HG02610 (cell line): ENCODE results near the gene TMEM255B.
"Not testable (repeated sequence)": the region's sequence is repeated elsewhere in the genome, so short reads cannot be mapped to it uniquely, and the experiment has no call there.

ENCODE experiments used
- ATAC-seq: cut with Tn5 transposase; IDR thresholded peaks from one replicate; pipeline ENCODE4 v1.9.1; 2021; ENCODE audit warnings: mild to moderate bottlenecking, moderate library complexity; ENCODE audit not compliant: unreplicated experiment

The TMEM255B gene

DNA sequence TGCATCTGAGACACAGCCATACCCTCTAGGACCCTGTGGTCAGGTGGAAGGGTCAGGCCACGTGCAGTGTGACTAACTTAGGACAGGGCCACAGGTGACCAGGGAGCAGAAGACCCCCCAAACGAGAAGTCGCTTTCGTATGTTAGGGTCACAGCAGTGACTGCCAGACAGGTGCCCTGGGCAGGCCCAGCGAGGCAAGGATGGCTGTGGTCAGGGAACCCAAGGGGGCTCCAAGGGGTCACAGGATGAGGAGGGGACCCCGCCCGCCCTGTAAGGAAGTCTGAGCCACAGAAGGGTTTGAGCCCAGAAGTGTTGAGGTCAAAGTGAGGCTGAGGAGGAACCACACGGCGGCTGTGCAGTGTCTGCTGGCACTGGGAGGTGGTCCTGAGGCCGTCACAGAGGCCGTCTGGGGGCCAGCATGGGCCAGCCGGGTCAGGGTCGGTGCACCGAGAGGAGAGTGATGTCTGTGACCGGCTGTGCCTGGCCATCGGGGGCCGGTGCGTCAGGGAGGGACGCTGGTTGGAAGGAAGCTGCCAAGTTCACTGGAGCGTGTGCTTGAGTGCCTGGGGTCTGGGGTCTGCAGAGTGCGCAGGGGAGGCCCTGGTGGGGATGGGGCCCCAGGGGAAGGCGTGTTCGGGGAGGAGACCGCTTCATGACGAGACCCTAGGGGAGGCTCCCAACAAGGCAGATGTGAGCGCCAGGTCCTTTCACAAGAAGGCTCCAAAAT is 24.8 kb upstream of the TMEM255B start:
- ATAC-seq: no peak

DNA sequence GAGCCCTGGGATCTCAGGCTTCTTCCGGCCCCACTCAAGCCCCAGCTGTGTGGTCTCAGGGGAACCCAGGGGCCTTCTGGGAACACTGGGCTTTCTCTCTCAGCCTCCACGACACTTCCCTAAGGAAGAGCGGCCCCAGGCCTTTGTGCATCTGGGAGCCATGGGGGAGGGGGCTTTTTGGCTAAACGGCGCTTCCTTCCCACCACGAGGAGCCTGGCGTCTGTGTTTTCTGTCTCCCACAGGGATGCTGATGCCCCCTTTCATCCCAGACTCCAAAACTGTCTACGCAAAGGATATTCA is 24.2 kb upstream of the TMEM255B start:
- no peak for ATAC-seq

DNA sequence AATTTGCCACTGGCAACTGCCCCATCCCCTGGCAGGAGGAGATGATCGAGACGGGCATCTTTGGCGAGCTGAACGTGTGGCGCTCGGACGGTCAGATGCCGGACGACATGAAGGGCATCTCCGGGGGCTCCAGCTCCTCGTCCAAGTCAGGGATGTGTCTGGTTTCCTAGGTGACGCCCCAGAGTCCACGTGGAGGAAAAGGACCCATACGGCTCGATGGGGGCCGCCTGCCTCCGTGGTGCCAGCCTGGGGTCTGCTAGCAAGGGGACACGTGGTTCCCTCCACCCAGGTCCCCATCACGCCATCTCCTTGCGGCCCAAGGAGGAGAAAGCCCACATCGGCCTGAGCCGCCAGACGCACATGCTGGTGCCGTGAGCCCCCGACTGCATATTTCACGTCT is 23.8 kb upstream of the TMEM255B start:
- ATAC-seq: no peak

DNA sequence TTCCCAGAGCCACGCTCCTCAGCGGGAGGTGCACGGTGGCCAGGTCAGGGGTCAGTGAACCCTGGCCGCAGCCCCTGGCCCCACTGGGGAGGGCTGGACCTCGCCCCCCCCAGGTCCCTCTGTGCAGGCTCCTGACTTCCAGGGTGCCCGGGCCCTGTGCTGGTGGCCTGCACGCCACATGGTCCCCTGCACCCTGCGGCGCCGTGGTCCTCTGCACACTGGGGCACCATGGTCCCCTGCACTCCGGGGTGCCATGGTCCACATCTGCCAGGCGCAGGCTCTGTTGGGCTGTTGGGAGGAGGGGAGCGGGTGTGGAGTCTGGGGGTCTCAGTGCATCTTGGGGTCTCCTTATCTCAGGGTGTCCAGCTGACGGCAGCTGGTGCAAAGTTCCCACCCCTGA is 23.3 kb upstream of the TMEM255B start:
- ATAC-seq: no peak

DNA sequence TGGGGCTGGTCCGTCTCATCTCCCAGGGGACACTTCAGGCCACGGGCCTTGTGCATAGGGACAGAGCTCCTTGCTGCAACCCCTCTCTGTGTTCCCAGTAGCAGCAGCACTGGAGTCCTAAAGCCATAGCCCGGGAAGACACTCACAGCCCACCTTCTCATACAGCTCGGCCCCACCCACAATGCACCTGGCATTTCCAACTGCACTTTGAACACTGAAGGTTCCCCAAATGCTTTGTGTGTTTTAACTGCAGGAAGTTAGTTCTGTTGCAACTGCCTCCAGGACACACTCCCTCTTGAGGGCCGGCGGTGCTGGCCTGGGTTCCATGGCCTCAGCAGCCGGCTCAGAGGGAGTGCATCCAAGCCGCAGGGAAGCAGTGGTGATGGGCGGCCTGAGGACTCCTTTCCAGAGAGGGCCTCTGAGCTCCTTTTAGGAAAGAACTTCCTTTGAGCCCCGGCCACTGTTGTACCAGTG is 22.7 kb upstream of the TMEM255B start:
- no peak for ATAC-seq

DNA sequence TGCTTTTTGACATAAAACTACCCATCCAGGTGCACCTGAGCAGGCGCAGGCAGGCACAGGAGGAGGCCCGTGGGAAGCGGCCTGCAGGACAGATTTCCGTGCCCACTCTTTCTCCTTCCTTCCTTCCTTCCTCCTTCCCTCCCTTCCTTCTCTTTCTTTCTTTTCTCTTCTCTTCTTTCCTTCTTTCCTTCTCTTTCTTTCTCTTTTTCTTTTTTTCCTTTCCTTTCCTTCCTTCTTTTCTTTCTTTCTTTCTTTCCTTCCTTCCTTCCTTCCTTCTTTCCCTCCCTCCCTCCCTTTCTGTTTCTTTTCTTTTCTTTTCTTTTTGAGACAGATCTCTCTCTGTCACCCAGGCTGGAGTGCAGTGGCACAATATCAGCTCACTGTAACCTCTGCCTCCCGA is 21.2 kb upstream of the TMEM255B start:
- ATAC-seq: no peak

DNA sequence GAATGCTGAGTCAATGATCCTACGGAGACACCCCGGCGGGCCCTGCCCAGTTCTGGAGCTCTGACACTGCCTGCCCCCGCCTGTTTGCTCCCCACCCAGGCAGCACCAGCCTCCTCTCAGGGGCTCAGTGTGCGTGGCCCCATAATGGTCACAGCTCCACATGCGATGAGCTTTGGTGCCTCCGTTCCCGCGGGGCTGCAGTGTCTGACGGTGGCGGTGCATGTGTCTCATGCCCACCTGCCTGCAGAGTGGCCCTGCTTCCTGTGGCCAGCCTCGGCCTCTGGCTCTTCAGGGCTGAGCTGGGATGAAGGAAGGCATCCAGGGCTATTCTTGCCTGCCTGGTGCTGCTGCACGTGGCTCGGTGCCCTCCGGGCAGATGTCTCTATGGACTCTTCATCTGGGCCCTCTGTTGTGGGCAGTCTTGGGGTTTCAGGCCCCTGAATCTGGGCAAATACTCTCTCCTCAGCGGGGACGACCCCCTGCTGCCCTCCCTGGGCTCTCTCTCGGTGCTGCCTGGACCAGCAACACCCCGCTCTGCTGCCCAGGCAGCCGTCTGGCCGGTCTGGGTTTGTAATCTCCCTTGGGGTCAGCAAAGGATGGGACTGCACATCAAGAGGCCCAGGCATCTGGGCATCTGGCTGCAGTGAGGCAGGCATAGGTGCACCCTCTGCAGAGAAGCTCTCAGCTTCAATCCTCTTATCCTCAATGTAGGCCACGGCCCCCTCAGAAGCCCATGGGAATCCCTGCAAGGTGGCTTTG is 19.3 kb upstream of the TMEM255B start:
- ATAC-seq: no peak

DNA sequence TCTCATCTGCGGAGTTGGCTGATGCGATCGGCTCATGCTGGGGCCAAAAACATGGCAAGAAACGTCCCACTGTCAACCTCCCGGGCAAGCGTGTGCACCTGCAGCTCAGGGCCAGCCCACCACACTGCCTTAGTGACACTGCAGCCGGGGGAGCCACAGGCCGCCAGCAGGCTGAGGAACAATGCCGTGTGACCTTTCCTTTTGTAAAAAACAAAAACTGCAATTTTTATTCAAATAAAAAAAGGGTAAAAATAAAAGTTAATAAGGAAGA is 18.8 kb upstream of the TMEM255B start:
- ATAC-seq: no peak

DNA sequence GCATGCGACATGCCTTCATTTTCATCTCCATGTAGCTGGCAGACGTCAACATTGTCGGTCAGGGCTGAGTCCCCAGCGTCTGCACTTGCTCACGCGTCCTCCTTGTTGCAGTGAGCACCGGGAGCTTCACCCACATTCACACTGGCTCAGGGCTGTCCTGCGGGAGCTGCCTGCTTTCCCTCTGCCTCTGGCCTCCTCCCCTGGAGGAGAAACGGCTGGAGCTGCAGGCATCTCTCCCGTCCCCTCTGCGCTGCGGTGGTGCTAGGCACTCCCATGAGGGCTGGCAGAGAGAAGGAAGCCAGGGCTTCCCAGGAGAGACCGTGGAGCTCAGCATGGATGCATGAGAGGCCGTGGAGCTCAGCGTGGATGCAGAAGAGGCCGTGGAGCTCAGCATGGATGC is 18.4 kb upstream of the TMEM255B start:
- no peak for ATAC-seq

DNA sequence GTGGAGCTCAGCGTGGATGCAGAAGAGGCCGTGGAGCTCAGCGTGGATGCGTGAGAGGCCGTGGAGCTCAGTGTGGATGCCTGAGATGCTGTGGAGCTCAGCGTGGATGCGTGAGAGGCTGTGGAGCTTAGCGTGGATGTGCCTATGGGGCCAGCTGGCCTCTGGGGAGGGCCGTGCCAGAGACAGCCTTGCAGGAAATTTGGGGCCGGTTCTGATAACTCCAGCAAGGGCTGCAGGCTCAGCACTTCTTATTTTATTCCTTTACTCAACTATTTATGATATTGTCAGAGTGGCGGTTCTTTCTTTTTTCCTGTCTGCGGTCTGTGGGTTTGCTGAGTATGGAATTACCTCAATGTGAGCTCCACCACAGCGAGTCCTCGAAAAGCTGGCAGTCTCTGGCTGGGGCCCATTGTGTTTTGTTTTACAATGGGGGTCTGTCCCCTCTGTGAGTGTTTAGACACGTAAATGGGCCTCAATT is 17.8 kb upstream of the TMEM255B start:
- no peak for ATAC-seq

DNA sequence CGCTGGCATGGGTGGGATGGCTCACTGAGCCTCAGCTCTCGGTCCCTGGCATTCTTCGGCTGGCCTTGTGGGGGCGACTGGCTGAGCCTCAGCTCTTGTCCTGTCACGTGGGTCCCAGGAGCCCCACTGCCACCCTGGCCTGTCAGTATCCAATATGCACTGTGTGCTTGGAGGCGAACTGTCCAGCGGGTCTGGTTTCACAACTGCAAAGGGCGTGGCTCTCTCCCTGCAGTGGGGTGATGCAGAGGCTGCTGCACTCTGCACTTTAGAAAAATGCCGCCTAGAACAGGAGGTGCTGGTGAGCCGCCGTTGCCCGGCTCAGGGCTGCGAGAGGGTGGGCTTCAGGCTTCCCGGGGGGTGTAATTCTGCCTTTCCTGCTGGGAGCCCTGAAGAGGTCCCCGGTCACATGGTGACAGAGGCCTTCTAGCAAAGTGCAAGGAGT is 17.0 kb upstream of the TMEM255B start:
- no peak for ATAC-seq

DNA sequence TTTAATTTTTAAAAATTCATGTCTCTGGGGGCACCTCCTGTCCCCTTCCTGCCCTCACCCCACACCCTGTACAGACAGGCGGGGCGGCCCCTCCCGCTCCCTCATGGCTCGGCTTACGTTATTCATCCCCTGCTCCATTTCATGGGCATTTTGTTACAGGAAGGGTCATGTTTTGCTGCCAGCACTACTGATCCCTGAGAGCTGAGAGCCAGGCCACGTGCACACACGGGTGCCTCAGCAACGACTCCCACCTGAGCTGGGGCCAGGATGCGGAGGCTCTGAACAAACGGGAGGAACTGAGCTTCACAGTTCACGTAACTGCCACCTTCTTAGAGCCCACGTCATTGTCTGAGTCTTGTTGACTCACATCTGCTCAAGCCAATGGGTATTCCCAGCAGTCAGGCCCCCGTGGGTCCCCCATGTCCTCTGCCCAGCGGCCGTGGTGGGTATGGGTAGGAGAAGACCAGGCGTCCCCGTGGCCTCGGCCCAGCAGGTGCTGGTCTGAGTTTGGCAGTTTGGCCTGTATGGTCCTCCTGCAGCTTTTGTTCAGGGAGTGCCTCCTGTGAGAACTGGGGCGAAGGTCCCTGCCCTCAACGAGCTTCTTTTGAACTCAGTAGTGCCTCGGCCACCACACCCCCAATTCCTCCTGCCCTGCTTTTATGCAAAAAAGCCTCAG is 16.4 kb upstream of the TMEM255B start:
- ATAC-seq: no peak

DNA sequence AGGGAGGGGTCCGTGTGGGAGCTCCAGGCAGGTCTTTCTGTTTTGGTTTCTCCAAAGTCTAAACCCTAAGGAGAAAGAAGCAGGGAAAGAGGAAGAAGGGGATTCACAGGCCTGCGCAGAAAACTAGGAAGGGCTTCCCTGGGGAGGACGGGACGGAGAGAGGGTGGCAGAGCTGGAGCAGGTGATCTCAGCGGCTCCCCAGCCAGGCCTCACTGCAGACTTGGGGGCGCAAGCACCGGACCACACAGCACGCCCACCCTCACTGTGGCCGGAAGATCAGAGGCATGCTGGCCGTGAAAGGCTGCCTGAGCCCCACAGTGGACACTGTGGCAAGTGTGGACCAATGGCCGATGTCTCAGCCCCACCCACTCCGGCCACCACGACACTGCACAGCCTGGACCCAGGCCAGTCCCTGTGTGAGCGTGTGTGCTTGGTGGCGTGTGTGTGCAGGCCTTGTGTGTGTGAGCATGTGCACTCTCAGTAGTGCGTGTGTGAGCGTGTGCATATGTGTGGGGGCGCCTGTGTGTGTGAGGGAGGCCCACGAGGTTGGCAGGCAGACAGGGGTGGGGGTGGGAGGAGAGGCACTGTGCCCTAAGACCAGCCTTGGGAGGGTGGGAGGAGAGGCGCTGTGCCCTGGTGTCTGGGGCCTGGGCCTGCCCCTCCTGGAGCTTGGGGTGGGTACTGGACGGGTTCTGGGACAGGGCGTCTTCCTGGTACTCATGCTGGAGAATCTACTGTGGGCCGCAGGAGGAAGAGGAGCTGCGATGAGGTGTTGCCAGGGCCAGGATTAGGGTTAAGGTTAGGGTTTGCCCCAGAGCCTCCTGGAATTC is 15.4 kb upstream of the TMEM255B start:
- no peak for ATAC-seq

DNA sequence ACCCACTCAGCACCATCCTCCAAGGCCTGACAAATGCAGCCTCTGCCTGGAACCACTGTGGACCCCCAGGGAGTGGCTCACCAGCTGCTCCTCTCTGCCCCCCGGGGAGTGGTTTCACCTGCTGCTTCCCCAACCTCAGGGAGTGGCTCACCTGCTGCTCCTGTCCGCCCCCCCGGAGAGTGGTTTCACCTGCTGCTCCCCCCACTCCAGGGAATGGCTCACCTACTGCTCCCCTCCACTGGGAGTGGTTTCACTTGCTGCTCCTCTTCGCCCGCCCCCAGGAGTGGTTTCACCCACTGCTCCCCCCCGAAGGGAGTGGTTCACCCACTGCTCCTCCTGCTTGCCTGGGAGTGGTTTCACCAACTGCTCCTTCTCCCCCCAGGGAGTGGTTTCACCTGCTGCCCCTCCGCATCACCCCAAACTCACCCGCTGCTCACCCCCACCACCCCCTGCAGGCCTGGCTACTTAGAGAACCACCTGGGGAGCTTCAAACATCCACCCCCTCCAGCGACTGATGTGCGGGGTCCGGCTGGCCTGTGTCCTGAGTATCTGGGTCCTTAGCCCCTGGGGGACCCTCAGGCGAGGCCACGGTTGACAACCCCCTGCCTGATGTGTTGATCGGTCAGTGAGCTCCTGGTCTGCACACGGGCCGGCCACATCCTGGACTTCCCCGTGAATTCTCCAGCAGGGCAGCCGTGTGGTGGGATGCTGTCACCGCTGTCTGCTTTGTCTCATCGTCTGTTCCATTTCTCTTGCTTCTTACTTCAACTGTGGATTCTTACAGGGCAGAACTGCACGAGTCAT is 14.6 kb upstream of the TMEM255B start:
- ATAC-seq: no peak

DNA sequence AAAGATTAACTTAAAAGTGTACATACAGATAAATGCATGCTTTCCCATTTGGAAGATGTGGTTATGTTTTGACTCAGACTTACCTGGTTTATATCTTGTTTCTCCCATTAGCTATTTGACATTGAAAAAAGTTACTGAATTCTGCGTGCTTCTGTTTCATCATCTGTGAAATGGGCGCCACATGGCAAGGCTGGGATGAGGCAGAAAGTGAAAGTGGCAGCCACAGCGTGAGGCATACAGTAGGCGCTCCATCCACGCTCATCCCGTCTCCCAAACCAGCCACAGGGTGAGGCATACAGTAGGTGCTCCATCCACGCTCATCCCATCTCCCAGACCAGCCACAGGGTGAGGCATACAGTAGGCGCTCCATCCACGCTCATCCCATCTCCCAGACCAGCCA is 14.0 kb upstream of the TMEM255B start:
- ATAC-seq: no peak

DNA sequence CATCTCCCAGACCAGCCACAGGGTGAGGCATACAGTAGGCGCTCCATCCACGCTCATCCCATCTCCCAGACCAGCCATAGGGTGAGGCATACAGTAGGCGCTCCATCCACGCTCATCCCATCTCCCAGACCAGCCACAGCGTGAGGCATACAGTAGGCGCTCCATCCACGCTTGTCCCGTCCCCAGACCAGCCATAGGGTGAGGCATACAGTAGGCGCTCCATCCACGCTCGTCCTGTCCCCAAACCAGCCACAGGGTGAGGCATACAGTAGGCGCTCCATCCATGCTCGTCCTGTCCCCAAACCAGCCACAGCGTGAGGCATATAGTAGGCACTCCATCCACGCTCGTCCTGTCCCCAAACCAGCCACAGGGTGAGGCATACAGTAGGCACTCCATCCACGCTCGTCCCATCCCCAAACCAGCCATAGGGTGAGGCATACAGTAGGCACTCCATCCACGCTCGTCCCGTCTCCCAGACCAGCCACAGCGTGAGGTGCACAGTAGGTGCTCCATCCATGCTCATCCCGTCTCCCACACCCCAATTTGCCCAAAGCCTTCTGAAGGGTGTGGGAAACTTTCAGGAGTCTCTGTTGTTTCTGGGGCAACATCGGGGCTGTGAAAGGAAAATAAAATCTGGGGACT is 13.4 kb upstream of the TMEM255B start:
- ATAC-seq: not testable (repeated sequence)

DNA sequence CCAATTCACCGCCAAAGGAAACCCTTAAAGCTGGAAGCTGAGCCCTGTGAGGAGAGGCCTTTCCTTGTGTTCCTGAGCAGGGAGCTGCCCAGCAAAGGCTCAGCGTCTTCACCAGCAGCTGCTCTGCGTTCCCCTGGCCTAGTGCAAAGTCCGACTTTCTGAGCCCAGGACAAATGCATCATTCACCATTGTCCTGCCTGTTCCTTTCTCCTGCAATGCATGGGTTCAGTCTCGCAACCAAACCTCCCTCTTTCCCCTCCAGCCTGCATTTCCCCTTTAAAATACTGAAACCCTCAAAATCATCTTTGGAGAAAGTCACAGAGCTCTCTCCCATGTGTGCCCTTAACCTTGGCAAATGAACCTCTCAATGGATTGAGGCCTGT is 12.9 kb upstream of the TMEM255B start:
- no peak for ATAC-seq

DNA sequence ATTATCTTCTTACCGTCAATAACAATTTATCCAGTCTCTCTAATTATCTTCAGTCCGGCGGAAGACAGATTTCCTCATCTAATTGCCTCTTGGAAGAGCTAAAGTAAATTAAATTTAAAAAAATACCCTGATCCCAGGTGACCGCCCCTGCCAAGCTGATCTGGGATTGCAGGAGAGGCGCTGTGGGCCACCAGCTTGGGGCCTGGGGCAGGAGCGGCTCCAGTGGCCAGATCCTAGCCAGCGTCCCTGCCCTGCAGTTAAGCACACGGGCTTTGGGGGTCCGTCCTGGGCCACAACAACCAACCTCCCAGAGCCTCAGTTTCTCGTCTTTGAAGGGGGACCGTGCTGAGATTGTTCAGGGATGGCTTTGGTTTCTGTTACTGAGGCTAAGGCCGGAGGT is 12.4 kb upstream of the TMEM255B start:
- no peak for ATAC-seq

DNA sequence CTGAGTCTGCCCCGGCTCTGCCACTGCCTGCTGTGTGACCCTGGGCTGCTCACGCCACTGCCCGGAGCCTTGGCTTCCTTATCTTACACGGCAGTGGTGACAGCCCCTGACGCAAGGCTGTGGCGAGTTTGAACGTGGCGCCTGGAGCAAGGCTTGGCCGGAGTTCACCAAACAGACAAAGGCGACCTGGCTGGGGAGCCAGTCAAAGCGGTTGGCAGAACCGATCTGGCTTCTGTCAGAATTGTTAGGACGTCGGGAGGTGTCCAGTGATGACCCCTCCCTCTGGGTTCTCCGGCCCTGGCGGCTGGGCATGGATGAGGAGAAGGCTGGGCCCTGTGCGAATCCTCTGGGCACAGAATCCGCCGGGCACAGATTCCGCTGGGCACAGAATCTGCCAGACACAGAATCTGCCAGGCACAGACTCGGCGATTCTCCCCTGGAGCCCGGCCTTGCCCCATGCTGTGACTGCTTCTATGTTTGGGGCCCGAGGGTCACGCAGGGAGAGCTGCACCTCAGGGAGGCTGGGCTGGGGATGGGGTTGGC is 11.7 kb upstream of the TMEM255B start:
- ATAC-seq: no peak
